GM04504 (cell line): ENCODE results near the gene ATCAY.

Experiments
- DNase-seq: peaks from one replicate; pipeline ENCODE4 v3.0.0-alpha.2; 2012; ENCODE audit warnings: low read depth

ATCAY gene, protein sequence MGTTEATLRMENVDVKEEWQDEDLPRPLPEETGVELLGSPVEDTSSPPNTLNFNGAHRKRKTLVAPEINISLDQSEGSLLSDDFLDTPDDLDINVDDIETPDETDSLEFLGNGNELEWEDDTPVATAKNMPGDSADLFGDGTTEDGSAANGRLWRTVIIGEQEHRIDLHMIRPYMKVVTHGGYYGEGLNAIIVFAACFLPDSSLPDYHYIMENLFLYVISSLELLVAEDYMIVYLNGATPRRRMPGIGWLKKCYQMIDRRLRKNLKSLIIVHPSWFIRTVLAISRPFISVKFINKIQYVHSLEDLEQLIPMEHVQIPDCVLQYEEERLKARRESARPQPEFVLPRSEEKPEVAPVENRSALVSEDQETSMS

DNA sequence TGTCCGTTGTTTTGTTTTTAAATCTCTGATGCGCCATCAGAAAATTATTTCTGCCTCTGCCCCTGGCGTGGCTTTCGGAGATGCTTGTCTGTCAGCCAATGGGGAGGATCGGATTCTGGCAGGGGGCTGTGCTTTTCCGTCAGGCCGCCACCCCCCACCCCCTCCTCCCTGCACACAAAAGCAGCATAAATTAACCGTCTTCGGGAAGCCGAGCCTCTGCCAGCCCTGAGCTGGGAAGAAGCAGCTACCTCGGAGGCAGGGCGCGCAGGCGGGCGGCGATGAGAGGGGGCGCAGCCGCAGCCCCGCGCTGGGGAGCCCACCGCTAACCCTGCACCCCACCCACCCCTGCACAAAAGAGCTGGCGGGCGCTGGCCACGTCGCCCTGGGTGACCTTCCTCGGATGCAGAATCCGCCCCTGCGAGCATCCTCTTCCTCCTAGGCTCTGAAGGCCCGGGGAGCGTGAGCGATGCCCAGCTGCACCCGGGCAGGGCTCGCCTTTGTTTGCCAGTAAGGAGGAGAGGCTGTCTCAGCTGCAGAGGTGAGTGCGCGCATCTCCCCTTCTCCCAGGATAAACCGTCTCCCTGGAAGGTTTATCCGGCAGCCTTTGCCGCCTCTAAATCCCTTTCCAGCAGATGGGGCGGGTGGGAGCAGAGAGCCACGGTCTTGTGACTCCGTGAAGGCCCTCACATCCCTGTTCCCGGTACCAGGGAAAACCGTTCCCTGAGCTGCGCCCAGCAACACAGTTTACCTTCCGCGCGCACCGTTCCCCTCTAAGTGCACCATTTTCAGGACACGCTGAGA is at the start of gene ATCAY:
TSS of gene ATCAY (plus strand) at position 215 of the 801 bp plus-strand sequence. CDS start 5,083 bp downstream, outside the sequence.
- no peak for DNase-seq

DNA sequence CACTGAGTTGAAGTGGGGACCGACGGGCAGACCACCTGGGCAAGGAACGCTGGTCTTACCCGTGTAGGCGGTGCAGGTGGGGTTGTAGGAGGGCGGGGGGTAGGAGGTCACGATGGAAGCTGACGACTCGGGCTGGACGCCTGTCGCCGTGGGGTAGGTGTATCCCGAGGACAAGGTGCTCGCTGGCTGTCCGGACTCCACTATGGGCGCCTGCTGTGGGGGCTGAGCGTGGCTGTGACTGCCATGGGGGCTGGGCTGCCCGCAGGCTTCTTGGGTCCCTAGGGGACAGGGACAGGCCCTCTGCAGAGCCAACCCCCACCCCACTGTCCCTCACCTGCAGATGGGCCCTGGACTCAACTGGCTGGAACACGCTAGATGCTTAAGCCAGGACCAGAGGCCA is 48.9 kb upstream of the ATCAY start:
- DNase-seq: no peak

DNA sequence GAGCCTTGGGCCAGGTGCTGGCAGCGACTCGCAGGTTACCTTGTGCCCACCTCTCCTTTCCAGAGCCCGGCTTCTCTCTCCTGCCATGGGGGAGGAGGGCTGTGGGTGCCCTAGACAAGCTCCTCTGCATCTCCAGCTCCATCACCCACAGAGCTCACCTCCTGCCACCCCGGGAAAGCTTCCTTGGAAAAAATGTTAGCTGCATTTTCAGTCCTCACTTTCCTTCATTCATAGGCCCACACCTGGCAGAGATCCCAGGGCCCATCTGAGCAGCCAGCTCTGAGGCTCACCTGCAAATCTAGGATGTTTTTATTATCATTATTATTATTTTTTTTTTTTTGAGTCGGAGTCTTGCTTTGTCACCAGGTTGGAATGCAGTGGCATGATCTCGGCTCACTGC is 48.5 kb upstream of the ATCAY start:
- DNase-seq: no peak

DNA sequence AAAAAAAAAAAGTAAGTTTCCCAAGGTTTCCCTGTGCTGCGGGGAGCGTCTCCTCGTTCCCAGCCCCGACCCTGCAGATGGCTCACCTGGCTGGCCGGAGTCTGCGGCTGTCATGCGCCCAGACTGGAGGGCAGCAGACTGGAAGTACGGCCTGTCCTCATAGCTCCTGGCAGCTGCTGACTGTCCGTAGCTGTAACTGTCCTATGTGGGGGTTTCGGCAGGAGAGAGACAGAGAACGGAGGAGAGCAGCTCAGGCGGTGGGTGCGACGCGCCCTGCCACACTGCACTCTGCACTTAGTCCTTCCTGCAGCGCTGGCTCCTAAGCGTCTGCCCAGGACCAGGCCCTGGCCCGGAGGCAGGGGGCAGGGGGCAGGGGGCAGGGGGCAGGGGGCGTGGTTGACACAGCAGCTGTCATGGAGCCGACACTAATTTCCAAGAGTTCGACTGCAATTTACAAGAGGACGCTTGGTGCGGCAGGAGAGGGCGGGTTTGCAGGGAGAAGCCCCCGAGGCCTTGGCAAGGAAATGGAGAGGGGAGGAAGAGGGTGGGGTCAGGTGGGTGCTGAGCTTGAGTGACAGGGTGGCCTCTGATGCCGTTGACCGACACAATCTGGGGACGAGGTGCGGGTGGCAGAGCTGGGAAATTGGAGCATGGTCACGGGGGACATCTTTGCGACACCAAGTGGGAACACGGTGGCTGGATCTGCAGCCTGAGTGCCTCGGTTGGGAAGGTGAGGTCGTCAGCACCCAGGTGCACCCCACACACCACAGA is 46.7 kb upstream of the ATCAY start:
- no peak for DNase-seq

DNA sequence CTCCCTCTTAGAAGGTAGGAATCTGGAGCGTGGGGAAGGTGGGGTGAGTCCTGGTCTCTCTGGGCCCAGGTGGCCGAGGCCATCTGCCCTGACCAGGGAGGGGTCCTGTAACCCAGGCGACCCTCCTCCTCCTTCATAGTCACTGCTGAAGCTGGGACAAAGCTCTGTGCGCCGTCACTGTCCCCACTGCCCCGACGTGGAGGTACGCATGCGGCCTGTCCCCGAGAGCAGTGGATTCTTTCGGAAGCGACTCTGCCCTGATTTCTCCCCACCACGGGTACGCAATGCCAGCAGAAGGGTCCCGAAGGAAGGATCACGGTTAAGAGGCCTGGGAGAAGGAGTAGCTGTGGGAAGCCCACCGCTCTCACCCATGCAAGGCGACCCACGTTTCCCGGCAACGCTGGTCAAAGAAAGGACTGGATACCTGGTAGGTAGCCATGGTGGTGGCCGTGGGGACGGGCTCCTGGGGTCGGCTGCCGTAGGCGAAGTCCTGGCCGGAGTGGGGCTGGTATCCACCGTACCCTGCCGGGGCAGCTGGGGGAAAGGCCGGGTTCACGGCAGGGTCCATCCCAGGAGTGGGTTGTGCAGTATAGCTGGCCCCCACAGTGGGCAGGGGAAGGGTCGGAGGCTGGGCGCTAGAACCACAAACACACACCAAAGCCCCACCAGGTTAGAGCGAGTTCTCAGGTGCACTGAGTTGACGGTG is 46.0 kb upstream of the ATCAY start:
- DNase-seq: no peak

DNA sequence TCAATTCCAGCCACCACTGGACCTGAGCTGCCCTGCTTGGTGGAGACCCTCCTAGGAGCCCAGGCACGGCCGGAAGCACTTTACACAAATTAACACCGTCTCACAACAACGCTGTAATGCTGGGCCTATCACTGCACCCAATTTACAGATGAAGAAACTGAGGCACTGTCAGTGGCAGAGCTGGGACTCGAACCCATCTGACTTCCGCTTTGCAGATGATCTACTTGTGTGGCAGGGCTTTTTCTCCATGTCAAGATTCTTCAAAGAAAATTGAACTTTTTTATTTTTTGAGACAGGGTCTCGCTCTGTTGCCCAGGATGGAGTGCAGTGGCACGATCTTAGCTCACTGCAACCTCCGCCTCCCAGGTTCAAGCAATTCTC is 45.4 kb upstream of the ATCAY start:
- no peak for DNase-seq

DNA sequence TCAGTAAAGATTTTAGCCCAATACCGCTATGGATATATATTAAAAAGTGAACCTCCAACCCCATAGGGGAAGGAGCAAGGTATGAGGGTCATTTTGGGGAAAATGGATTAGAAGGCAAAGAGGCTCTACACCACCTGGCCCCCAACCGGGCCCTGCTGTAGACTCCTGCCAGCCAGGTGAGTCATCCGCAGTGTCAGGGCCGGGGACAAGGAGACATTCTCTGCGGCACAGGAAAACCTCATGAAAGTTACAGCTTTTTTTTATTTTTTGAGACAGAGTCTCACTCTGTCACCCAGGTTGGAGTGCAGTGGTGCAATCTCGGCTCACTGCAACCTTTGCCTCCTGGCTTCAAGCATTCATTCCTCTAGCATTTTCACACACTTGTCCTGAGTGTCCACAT is 43.6 kb upstream of the ATCAY start:
- no peak for DNase-seq

DNA sequence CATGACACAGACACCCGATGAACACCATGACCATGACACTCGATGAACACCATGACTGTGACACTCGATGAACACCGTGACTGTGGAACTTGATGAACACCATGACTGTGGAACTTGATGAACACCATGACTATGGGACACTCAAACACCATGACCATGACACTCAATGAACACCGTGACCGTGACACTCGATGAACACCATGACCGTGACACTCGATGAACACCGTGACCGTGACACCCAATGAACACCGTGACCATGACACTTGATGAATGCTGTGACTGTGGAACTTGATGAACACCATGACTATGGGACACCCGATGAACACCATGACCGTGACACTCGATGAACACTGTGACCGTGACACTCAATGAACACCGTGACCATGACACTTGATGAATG is 43.2 kb upstream of the ATCAY start:
- no peak for DNase-seq

DNA sequence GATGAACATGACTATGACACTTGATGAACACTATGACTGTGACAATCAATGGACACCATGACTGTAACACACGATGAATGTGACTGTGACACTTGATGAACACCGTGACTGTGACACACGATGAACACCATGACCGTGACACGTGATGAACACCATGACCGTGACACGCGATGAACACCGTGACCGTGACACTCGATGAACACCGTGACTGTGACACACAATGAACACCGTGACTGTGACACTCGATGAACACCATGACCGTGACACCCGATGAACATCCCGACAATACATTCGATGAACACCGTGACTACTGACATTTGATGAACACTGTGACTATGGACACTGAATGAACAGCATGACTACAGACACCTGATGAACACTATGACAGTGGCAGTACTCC is 42.6 kb upstream of the ATCAY start:
- DNase-seq: no peak

DNA sequence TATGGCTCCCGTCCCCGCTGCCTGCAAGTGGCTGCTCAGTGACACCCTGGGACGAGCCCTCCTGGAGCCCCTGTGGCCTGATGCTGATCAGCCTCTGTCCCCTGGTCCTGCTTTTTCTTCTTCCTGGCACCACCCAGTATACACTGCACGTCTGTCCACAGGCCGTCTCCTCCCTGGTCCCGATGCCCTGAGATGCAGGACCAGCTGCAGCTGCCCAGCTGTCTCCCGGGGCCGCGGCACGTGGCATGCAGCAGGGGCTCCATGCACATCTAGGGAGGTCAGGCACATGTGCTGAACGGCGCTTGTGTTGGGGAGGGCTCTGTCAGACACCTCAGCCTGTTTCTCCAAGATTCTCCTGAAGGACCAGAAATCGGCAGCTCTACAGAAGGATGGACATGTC is 41.8 kb upstream of the ATCAY start:
- no peak for DNase-seq

DNA sequence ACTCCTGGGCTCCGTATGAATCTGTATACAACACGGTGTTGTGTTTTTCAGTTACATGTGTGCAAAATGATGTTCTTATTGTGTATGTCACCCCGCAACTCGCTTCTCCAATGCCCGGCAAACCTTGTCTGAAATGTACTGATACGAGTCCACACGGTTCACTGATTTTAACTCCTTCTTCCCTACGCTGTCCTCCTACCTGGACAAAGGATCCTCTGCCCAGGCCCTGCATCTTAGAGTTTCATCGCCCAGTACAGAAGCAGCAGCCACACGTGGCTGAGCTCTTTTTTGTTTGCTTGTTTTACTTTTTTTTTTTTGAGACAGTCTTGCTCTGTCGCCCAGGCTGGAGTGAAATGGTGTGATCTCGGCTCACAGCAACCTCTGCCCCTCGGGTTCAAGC is 40.5 kb upstream of the ATCAY start:
- no peak for DNase-seq

DNA sequence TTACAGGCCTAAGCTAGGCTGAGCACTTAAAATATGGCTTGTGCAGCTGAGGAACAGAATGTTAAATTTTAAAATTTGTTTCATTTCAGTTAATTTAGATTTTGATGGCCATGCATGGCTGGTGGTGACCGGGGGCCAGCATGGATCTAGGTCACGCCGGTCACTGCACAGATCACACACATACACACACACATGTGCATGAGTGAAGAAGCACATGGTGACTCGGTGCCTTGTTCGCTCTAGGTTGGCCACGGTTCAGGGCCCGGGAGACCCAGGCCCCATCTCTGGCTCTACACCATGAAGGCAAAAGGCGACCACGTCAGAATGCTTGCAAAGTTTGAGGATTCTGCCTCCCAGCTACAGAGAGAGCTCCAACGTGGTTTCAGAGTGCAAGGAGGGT is 39.7 kb upstream of the ATCAY start:
- DNase-seq: no peak

DNA sequence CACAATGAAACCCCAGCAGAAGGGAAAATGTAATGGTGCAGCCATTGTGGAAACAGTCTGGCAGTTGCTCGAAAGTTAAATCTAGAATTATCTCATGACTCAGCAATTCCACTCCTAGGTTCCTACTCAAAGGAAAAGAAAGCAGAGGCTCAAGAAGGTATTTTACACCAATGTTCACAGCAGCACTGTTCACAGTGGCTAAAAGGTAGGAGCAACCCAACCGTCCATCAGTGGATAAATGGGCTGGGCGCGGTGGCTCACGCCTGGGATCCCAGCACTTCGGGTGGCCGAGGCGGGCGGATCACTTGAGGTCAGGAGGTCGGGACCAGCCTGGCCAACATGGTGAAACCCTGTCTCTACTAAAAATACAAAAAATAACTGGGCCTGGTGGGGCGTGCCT is 37.5 kb upstream of the ATCAY start:
- no peak for DNase-seq

DNA sequence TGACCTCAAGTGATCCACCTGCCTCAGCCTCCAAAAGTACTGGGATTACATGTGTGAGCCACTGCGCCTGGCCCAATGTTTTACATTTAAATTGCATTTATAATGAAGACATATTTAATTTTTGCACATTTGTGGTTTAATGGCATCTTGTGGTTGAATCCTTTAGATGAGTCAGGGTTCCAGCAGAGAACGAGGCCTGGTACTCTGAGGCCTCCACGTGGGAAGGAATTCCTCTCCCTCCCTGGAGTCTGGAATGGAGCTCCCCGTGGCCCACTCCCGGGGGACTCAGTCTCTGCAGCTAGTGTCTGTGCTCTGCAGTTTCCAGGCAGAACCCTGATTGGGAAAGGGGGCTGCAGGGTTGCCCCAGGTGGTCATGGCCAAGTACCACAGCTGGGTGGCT is 35.9 kb upstream of the ATCAY start:
- DNase-seq: no peak

DNA sequence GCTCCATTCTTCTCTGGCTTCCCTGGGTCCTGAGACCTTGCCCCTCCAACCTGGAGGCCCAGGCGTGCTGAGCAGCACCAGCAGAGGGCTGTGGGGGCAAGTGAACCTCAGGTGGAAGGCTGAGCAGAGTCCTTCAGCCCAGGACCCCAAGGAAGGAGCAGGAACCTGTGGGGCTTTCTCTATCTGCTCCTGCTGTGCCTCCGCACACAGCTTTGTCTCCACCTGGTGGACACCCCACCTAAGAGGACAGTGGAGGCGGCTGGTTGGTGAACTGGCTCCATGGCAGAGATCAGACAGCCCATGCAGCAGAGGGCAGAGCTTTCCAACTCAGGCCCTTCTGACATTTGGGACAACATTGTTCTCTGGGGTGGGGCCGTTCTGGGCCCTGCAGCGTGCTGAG is 31.4 kb upstream of the ATCAY start:
- no peak for DNase-seq

DNA sequence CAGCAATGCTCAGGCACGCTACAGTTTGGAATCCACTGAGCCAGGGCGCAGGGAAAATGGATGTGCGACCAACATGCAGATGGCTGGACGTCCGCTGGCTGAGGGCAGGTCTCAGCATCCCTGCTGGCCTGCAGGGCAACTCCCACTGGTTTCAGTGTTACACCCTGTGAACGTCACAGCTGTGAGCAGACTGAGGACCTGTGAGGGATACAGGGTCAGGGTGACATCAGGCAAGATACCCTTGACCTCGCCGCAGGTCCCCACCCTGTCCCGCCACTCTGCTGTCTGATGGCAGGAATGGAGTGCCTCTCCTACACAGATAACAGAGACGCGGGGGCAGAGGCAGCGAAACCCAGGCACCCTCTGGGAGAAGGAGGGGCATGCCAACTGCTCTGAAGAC is 30.7 kb upstream of the ATCAY start:
- no peak for DNase-seq

DNA sequence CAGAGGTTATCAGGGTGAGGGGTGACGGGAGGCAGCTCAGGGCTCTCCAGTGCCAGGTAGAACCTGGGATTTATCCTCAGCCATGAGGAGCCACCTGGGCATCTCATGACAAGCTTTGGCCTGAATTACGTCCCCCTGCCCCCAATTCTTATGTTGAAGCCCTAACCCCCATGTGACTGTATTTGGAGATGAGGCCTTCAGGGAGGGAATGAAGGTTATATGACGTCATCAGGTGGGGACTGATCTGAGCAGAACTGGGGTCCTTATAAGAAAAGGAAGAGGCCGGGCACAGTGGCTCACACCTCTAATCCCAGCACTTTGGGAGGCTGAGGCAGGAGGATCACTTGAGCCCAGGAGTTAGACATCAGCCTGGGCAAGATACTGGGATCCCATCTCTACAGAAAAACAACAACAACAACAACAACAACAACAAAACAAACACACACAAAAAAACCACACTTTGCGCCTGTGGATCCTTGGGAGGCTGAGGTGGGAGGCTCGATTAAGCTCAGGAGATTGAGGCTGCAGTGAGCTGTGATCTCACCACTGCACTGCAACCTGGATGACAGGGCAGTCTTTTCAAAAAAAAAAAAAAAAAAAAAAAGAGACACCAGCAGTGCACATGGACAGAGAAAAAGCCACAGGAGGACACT is 30.0 kb upstream of the ATCAY start:
- no peak for DNase-seq

DNA sequence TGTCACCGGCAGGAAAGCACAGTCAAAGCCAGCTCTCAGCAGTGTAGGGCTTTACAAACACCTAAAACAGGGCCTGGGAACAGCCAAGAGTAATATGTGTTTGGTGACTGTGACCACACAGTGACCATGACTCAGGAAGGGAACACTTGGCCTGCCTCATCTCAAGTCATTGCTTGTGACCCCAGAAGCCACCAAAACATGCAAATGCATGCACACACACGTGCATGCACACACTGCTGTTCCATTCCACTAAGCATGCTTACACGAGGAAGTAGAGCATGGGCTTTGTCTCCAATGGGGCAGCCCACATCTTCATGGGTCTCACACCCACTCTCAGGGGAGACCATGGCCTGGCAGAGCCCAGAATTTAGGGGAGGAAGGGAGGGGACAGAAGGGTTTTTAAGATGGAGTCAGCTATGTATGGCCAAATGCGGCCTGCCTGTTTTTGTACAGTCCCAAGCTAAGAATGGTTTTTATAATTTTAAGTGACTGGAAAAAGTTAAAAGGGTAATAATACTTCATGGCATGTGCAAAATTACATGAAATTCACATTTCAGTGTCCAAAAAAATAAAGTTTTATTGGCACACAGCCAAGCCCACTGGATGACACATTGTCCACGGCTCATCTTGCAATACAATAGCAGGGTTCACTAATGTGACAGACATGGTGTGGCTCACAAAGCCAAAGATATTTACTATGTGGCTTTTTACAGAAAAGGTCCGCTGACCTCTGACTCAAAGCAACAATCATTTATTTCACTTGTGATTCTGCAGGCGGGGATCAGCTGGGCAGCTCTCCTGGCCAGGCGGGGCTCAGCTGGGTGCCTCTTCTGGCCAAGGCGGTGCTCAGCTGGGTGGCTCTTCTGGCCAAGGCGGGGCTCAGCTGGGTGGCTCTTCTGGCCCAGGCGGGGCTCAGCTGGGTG is 29.0 kb upstream of the ATCAY start:
- no peak for DNase-seq

DNA sequence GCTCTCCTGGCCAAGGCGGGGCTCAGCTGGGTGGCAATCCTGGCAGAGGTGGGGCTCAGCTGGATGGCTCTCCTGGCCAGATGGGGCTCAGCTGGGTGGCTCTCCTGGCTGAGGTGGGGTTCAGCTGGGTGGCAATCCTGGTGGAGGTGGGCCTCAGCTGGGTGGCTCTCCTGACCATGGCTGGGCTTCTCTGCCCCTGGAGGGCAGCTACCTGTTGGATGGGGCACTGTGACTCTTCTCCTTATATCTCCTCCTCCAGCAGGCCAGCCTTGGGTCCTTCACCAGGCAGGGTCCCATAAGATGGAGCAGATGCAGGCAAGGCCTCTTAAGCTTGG is 28.3 kb upstream of the ATCAY start:
- DNase-seq: no peak

DNA sequence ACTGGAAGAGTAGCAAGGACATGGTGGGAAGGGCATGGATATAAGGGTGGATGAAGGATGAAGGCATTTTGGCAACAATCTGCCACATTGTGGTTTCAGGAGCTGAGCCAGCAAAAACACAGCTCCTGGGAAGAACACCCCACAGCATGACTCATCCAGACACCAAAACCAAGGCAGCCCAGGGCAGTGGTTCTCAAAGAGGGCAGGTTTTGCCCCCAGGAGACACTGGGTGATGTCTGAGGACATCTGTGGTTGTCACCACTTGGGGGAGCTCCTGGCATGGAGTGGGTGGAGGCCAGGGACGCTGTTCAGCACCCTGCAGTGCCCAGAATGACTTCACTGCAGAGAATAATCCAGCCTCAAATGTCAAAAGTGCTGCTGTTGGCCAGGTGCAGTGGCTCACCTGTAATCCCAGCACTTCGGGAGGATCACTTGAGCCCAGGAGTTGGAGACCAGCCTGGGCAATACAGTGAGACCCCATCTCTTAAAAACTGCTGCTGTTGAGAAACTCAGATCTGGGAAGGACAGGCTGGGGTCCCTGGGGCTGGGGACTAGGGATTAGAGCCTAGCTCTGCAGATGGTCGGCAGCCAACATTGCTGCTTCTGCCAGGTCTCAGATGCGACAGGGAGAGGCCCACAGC is 27.8 kb upstream of the ATCAY start:
- DNase-seq: peak; percentile 32
